PC-9 (cell line): ENCODE measurements around the gene USP28.

ENCODE experiments used
- EZH2 ChIP-seq: fragments of 200-600 bp; sonication (generic); IDR thresholded peaks from 2 replicates; pipeline ENCODE4 v1.8.0; 2017; ENCODE audit warnings: antibody characterized with exemption, low read depth
- TF ChIP-seq, protein P1 (sequence below): fragments of 200-600 bp; sonication (generic); conservative IDR thresholded peaks from 2 replicates; pipeline ENCODE4 v1.6.1; 2017; ENCODE audit warnings: mixed run types, antibody characterized with exemption, mild to moderate bottlenecking, moderate library complexity

- TF ChIP-seq, protein P1, sequence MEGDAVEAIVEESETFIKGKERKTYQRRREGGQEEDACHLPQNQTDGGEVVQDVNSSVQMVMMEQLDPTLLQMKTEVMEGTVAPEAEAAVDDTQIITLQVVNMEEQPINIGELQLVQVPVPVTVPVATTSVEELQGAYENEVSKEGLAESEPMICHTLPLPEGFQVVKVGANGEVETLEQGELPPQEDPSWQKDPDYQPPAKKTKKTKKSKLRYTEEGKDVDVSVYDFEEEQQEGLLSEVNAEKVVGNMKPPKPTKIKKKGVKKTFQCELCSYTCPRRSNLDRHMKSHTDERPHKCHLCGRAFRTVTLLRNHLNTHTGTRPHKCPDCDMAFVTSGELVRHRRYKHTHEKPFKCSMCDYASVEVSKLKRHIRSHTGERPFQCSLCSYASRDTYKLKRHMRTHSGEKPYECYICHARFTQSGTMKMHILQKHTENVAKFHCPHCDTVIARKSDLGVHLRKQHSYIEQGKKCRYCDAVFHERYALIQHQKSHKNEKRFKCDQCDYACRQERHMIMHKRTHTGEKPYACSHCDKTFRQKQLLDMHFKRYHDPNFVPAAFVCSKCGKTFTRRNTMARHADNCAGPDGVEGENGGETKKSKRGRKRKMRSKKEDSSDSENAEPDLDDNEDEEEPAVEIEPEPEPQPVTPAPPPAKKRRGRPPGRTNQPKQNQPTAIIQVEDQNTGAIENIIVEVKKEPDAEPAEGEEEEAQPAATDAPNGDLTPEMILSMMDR: no peak
- no peak for TF ChIP-seq EZH2
These were observed 48.2 kb upstream of the USP28 start for GRCh38 chr11:113923572-113923971.
